Loucy (cell line): ENCODE measurements around the gene PRKAA2.

ENCODE experiments used
- H2AFZ ChIP-seq: fragments of 200-600 bp; sonication (generic); 2 replicates; pipeline ENCODE4 v1.6.0; 2016; ENCODE audit warnings: antibody characterized with exemption, mild to moderate bottlenecking, low read length, moderate library complexity
- H3F3A ChIP-seq: fragments of 200-600 bp; 2 replicates; pipeline ENCODE4 v1.6.0; 2016; ENCODE audit warnings: antibody characterized with exemption, low read depth, mild to moderate bottlenecking
- H3K27me3 ChIP-seq: fragments of 200-600 bp; sonication (generic); 2 replicates; pipeline ENCODE4 v1.6.1; 2014; ENCODE audit warnings: low read length, mild to moderate bottlenecking; ENCODE audit not compliant: insufficient read depth, poor library complexity, severe bottlenecking
- H3K36me3 ChIP-seq: fragments of 200-600 bp; sonication (generic); 2 replicates; pipeline ENCODE4 v1.6.1; 2016; ENCODE audit warnings: low read length; ENCODE audit not compliant: insufficient read depth
- H3K4me1 ChIP-seq: fragments of 200-600 bp; sonication (generic); 2 replicates; pipeline ENCODE4 v1.5.1; 2014; ENCODE audit warnings: low read length, mild to moderate bottlenecking; ENCODE audit not compliant: insufficient read depth, poor library complexity, severe bottlenecking
- H3K4me2 ChIP-seq: fragments of 200-600 bp; sonication (generic); 2 replicates; pipeline ENCODE4 v1.6.0; 2014; ENCODE audit warnings: antibody characterized with exemption, low read length, low read depth, mild to moderate bottlenecking; ENCODE audit not compliant: poor library complexity, severe bottlenecking
- H3K4me3 ChIP-seq: fragments of 200-600 bp; sonication (generic); 2 replicates; pipeline ENCODE4 v1.5.1; 2014; ENCODE audit warnings: low read length, mild to moderate bottlenecking, mixed read lengths; ENCODE audit not compliant: poor library complexity, severe bottlenecking
- H3K79me2 ChIP-seq: fragments of 200-600 bp; sonication (generic); 2 replicates; pipeline ENCODE4 v1.6.1; 2014; ENCODE audit warnings: low read length; ENCODE audit not compliant: insufficient read depth
- H3K9ac ChIP-seq: fragments of 200-600 bp; sonication (generic); 2 replicates; pipeline ENCODE4 v1.6.0; 2014; ENCODE audit warnings: mild to moderate bottlenecking, low read depth, low read length, moderate library complexity; ENCODE audit not compliant: poor library complexity, severe bottlenecking
- H3K9me2 ChIP-seq: fragments of 200-600 bp; sonication (generic); replicated peaks from 2 replicates; pipeline ENCODE4 v1.6.1; 2016; ENCODE audit warnings: low read depth, low read length, mixed read lengths
- H3K9me3 ChIP-seq: fragments of 200-600 bp; sonication (generic); 2 replicates; pipeline ENCODE4 v1.6.1; 2014; ENCODE audit warnings: mild to moderate bottlenecking, antibody characterized with exemption, low read length, low read depth; ENCODE audit not compliant: insufficient read depth
- H4K20me1 ChIP-seq: fragments of 200-600 bp; sonication (generic); 2 replicates; pipeline ENCODE4 v1.6.0; 2014; ENCODE audit warnings: antibody characterized with exemption, low read length, mild to moderate bottlenecking; ENCODE audit not compliant: insufficient read depth, poor library complexity, severe bottlenecking
- CTCF ChIP-seq: fragments of 200-600 bp; sonication (generic); conservative IDR thresholded peaks from 2 replicates; pipeline ENCODE4 v1.5.1; 2014; ENCODE audit warnings: mild to moderate bottlenecking, antibody characterized with exemption, low read length
- EZH2phosphoT487 ChIP-seq: fragments of 200-600 bp; IDR thresholded peaks from 2 replicates; pipeline ENCODE4 v1.6.1; 2018; ENCODE audit warnings: antibody characterized with exemption, mild to moderate bottlenecking, moderate library complexity, borderline replicate concordance

PRKAA2 gene

GRCh38 chr1:56658254-56658653 lies 13.1 kb downstream of the PRKAA2 start:
- Histone ChIP-seq H3K9me2 (no peaks in the 10 kb centered on the region), H3K27me3 (no peaks in the 10 kb centered on the region), H3K9ac (no peak overlapping the region), H3K36me3 (no peaks in the 10 kb centered on the region), H3K4me1 (no peaks in the 10 kb centered on the region), H3F3A (no peaks in the 10 kb centered on the region), H3K79me2 (no peaks in the 10 kb centered on the region), H3K4me2 (no peak overlapping the region), H2AFZ (no peak overlapping the region), H3K4me3 (no peak overlapping the region), H3K9me3 (peaks cover 9% of the 10 kb centered on the region; the same call in 1 of the 2 replicates), H4K20me1 (no peaks in the 10 kb centered on the region)
- TF ChIP-seq CTCF (no peak), EZH2phosphoT487 (no peak)

GRCh38 chr1:56660293-56660692 lies 15.2 kb downstream of the PRKAA2 start:
- Histone ChIP-seq H3K79me2 (no peaks in the 10 kb centered on the region), H3K4me2 (no peak overlapping the region), H3K9ac (no peak overlapping the region), H3K27me3 (no peaks in the 10 kb centered on the region), H4K20me1 (no peaks in the 10 kb centered on the region), H3K9me3 (peaks cover 9% of the 10 kb centered on the region; the same call in 1 of the 2 replicates), H3K4me3 (no peak overlapping the region), H2AFZ (no peak overlapping the region), H3K4me1 (no peaks in the 10 kb centered on the region), H3F3A (no peaks in the 10 kb centered on the region), H3K9me2 (no peaks in the 10 kb centered on the region), H3K36me3 (no peaks in the 10 kb centered on the region)
- no peak for TF ChIP-seq CTCF
- TF ChIP-seq EZH2phosphoT487, result no peak

DNA sequence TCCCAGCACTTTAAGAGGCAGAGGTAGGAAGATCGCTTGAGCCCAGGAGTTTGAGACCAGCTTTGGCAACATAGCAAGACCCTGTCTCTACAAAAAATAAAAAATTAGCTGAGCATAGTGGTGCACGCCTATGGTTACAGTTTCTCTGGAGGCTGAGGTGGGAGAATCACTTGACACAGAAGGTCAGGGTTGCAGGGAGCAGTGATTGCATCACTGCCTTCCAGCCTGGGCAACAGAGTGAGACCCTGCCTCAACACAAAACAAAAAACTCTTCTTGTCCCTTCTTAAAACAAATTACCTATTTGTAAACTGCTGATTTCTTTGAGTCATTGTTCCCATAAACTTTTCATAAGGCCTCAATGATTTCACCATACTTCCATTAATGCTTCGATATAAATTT lies 18.7 kb downstream of the PRKAA2 start:
- TF ChIP-seq CTCF, result no peak
- no peak for TF ChIP-seq EZH2phosphoT487
- Histone ChIP-seq H3K27me3 (no peaks in the 10 kb centered on the region), H3K9me3 (no peaks in the 10 kb centered on the region), H3F3A (no peaks in the 10 kb centered on the region), H3K4me1 (no peaks in the 10 kb centered on the region), H3K9me2 (no peaks in the 10 kb centered on the region), H4K20me1 (no peaks in the 10 kb centered on the region), H3K79me2 (no peaks in the 10 kb centered on the region), H3K4me3 (no peak overlapping the region), H3K9ac (no peak overlapping the region), H3K4me2 (no peak overlapping the region), H2AFZ (no peak overlapping the region), H3K36me3 (no peaks in the 10 kb centered on the region)
